GM08714 (cell line): ENCODE results near the gene HDAC9.

Experiments
- H3K4me3 ChIP-seq: fragments of 200-500 bp; sonication (Bioruptor generic); 2 replicates; pipeline ENCODE4 v1.5.1; 2014; ENCODE audit warnings: mild to moderate bottlenecking, low read length, inconsistent platforms
- ZNF274 ChIP-seq: IDR thresholded peaks from 2 replicates; pipeline ENCODE4 v1.6.1; 2012; ENCODE audit warnings: mild to moderate bottlenecking, low read depth, low read length

HDAC9 gene

GRCh38 chr7:18654709-18655108 is 159.2 kb downstream of the HDAC9 start:
- H3K4me3 ChIP-seq, result no peak overlapping the region
- TF ChIP-seq ZNF274, result no peak

- TF ChIP-seq ZNF274, result no peak
- no peak overlapping the region for H3K4me3 ChIP-seq
These were observed 160.0 kb downstream of the HDAC9 start for GRCh38 chr7:18655506-18655905.

- TF ChIP-seq ZNF274, result no peak
- H3K4me3 ChIP-seq, result no peak overlapping the region
These were observed 160.4 kb downstream of the HDAC9 start for GRCh38 chr7:18655912-18656311.

GRCh38 chr7:18656362-18656761 is 160.8 kb downstream of the HDAC9 start:
- no peak overlapping the region for H3K4me3 ChIP-seq
- TF ChIP-seq ZNF274, result no peak

- TF ChIP-seq ZNF274, result no peak
- H3K4me3 ChIP-seq, result no peak overlapping the region
These were observed 164.2 kb downstream of the HDAC9 start for GRCh38 chr7:18659746-18660145.

- no peak for TF ChIP-seq ZNF274
- no peak overlapping the region for H3K4me3 ChIP-seq
These were observed 167.8 kb downstream of the HDAC9 start for GRCh38 chr7:18663321-18663720.

- no peak for TF ChIP-seq ZNF274
- H3K4me3 ChIP-seq, result no peak overlapping the region
These were observed 170.7 kb downstream of the HDAC9 start for GRCh38 chr7:18666107-18666728.

- H3K4me3 ChIP-seq, result no peak overlapping the region
- no peak for TF ChIP-seq ZNF274
These were observed 171.9 kb downstream of the HDAC9 start for GRCh38 chr7:18667466-18667865.

GRCh38 chr7:18671176-18671575 is 175.6 kb downstream of the HDAC9 start:
- no peak for TF ChIP-seq ZNF274
- H3K4me3 ChIP-seq, result no peak overlapping the region

- TF ChIP-seq ZNF274, result no peak
- H3K4me3 ChIP-seq, result no peak overlapping the region
These were observed 180.0 kb downstream of the HDAC9 start for GRCh38 chr7:18675579-18675978.

GRCh38 chr7:18679261-18679660 is 183.7 kb downstream of the HDAC9 start:
- no peak overlapping the region for H3K4me3 ChIP-seq
- no peak for TF ChIP-seq ZNF274

GRCh38 chr7:18680576-18680975 is 185.0 kb downstream of the HDAC9 start:
- TF ChIP-seq ZNF274, result no peak
- no peak overlapping the region for H3K4me3 ChIP-seq

- no peak overlapping the region for H3K4me3 ChIP-seq
- TF ChIP-seq ZNF274, result no peak
These were observed 189.4 kb downstream of the HDAC9 start for GRCh38 chr7:18684916-18685315.

GRCh38 chr7:18685971-18686370 is 190.4 kb downstream of the HDAC9 start:
- H3K4me3 ChIP-seq, result no peak overlapping the region
- no peak for TF ChIP-seq ZNF274

- no peak overlapping the region for H3K4me3 ChIP-seq
- TF ChIP-seq ZNF274, result no peak
These were observed 194.0 kb downstream of the HDAC9 start for GRCh38 chr7:18689551-18689950.

GRCh38 chr7:18693406-18693805 is 197.9 kb downstream of the HDAC9 start:
- TF ChIP-seq ZNF274, result no peak
- H3K4me3 ChIP-seq, result no peak overlapping the region
